HG02571 (cell line): ENCODE results near the gene SHROOM2.
"Not testable (repeated sequence)": the region's sequence is repeated elsewhere in the genome, so short reads cannot be mapped to it uniquely, and the experiment has no call there.

ENCODE experiments used
- ATAC-seq: cut with Tn5 transposase; IDR thresholded peaks from one replicate; pipeline ENCODE4 v1.9.1; 2021; ENCODE audit warnings: mild to moderate bottlenecking, moderate library complexity; ENCODE audit not compliant: unreplicated experiment

SHROOM2 gene

DNA sequence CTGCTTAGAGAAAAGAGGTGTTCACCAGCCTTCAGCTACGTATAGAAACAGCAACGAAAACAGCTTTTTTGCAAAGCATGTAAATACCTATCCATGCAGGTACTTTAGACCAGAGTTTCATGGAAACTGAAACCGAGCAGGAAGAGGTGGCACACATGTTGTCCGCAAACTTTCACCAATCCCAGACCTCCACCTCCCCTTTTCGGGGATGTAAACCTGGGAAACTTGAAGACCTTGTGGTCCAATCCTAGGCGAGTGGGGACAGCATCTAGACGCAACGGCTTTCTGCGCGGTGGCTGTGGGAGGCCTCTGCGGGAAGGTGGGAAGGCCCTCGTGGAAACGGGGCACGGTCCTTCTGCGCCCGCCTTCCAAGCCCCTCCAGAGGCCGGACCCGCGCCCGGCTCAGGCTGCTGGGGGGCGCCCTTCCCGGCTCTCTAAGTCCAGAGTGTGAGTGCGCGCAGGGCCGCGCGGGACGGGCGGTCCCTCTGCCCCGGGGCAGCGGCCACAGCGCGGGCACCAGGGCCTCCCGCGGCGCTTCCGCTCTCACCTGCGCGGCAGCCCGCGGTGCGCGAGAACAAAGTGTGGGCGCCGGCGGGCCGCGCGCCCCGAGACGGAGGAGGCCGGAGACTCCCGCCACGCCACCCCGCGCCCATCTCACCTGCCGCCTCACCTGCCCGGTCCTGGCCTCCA, 830 bp upstream of the SHROOM2 start:
- ATAC-seq = no peak

- no peak for ATAC-seq
Measured at GRCh38 chrX:9786798-9787635, 788 bp downstream of the SHROOM2 start.

GRCh38 chrX:9788911-9789310, 2.7 kb downstream of the SHROOM2 start:
- no peak for ATAC-seq

- ATAC-seq = no peak
Measured at GRCh38 chrX:9789555-9789954, 3.3 kb downstream of the SHROOM2 start.

GRCh38 chrX:9790866-9791265, 4.6 kb downstream of the SHROOM2 start:
- ATAC-seq = no peak

- no peak for ATAC-seq
Measured at GRCh38 chrX:9794495-9794894, 8.3 kb downstream of the SHROOM2 start.

GRCh38 chrX:9797384-9798360, 11.4 kb downstream of the SHROOM2 start:
- ATAC-seq = no peak

GRCh38 chrX:9802737-9803136, 16.5 kb downstream of the SHROOM2 start:
- ATAC-seq = no peak

DNA sequence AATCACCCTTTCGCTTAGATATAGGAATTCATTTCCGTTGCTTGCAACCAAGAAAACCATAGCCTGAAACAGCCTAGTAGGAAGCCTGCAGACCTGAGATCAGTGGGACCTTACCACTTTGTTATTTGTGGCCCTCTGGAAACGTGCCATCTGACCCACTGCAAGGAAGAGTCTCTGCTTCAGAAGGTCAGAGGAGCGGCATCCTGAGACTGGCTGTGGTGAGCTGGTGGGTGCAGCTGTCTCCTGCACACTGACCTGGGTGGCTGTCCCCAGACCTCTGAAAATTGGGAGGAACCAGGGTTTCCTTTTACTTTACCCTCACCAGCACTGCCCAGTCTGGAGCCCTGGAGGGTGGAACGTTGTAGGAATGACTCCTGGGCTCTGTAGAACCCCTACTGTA, 18.2 kb downstream of the SHROOM2 start:
- ATAC-seq = no peak

GRCh38 chrX:9805956-9806355, 19.7 kb downstream of the SHROOM2 start:
- no peak for ATAC-seq

DNA sequence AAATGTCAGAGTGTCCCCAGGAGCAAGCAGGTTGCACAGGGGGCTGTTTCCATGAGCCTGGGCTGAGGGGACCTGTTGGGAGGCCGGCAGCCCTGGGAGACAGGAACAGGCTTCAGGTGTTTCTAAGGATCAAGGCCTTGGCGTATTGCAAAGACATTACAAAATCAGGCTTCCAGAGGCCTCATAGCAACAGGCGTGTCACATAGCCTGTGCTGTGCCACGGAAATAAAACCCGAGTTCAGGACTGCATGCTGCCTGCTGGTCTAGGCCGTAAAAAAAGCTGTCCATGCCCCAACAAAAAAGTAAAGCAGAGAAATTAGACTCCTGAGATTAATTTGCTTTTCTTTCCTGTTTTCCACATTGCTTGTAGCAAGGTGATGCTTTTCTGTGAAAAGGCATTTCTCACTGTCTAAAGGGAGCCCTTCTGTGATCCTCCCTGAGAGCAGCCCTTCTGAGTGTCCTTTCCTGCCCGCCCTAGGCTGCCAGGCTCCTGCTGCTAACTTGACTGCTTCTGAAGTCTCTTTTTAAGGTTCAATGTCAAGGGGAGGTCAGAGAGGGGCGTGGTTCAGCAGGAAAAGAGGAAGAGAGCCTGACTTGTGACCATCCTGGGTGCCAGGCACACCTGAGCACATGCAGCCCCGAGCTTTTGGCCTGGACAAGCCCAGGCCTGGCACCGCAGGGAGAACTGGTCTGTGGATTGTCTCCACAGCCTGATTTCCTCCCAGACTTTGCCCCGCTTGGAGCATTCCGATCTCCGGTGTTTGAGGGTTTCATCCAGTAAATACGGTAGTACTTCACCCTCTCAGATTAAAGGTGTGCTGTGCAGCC, 21.3 kb downstream of the SHROOM2 start:
- ATAC-seq = no peak

DNA sequence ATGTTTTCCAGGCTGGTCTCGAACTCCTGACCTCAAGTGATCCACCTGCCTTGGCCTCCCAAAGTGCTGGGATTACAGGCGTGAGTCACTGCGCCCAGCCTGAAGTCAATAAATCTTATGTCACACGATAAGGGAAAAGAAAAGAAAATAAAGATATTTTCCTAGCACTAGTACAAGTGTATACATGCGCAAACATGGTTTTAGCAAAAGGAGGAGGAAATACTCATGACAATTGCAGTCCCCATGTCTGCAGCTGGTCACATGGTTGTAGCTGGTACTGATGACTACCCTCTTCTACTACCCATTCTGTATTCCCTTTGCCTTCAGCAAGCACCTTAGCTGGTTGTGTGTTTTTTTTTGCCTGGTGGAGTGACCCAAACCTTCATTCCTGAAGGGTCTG, 23.6 kb downstream of the SHROOM2 start:
- ATAC-seq = not testable (repeated sequence)

DNA sequence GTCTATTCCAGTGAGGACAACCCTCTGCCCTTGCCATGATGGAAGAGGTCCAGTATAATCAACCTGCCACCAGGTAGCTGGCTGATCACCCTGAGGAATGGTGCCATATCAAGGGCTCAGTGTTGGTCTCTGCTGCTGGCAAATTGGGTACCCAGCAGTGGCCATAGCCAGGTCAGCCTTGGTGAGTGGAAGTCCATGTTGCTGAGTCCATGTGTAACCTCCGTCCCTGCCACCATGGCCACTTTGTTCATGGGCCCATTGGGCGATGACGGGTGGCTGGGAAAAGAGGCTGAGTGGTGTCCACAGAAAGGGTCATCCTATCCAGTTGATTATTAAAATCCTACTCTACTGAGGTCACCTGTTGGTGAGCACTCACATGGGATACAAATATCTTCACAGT, 24.9 kb downstream of the SHROOM2 start:
- not testable (repeated sequence) for ATAC-seq

DNA sequence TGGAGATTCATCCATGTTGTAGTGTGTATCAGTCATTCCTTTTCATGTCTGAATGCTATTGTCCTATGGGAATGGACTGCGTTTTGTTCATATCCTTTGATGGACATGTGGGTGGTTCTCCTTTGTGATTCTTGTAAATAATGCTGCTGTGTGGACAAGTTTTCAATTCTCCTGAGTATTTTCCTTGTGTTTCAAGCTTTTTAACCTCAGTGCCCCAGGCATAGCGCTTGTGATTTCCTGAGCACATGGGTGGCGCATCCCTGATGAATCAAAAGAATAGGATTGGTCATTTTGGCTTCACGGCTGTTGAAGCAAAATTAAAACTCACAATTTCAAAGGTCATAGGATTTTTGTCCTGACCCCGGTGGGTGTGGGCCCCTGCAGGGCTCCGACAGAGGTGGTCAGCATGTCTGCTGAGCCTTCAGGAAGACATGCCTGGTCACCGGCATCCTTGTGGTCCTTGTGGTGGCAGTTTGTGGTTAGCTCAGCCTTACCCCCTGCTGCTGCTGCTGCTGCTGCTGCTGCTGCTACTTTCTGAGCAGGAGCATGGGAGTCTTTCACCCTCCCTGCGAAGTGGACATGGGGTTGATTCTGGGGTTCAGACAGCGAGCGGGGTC, 30.0 kb downstream of the SHROOM2 start:
- ATAC-seq = no peak

DNA sequence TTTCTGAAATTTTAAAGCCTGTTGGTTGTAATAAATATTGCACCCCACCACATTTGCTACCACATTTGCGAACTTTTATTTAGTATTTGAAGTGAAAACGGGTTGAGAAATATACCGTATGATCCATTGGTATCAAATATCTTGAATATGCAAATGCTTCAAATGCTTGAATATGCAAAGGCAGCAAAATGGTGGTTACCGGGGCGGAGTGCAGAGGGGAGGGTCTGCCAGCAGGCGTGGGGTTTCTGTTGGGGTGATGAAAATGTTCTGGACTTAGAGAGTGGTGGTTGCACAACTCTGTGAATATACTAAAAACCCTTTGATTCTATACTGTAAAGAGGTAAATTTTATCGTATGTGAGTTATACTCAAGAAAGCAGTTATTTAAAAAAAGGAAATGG, 35.3 kb downstream of the SHROOM2 start:
- ATAC-seq = no peak

DNA sequence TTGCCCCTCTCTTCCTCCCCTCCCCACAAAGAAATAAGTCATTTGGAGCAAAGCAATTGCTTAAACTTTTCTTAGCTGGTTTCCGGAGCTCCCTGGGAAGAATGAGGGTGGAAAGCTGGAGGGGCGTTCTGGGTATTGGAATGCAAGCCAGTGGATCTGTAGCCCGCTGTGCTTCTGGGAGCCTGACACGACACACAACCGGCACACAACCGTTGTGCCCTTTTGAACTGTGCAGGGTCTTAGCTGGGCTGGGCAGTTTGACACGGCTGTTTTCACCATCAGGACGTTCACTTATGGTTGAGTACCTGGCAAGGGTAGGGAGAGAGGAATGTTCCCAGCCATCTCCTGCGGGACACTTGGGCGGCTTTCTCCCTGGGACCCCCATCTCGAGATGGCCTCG, 38.3 kb downstream of the SHROOM2 start:
- no peak for ATAC-seq

DNA sequence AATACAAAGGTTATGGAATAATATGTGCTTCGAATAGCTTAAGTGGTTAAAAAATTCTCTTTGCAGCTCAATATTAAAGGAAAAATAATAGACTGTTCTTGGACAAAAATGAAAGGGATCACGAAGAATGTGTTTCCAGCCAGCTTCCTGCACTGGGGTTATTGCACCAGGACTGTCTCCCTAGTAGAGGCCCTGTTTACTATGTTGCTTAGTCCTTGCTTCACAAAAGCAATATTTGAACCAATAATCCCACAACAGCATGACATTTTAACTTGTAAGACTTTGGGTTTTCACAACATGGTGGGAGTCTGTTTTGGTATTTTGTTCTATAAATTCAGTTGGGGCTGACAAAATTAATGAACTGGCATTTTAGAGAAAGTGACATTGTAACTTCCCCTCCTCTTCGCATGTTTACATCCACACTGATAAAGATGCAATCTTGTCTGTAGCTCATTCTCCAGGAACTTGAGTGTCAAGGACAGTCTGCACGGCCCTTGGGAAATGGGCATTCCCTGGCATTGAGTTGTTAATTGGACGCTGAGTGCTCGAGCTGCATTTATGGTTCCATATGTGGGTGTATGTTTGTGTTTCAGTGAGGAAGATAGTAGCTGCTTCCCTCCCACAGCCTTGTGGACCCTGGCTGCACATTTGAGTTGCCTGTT, 39.0 kb downstream of the SHROOM2 start:
- no peak for ATAC-seq

- ATAC-seq = no peak
Measured at GRCh38 chrX:9825966-9826365, 39.7 kb downstream of the SHROOM2 start.
